ENCODE results near the gene BTNL2.

The BTNL2 gene

GRCh38 chr6:32413427-32414047 is 6.6 kb upstream of the BTNL2 start:
- peak; percentile 83 for DNase-seq (ENCODE audit: low read depth, low spot score)

- DNase-seq (ENCODE audit: low read depth, low spot score) = no peak
These were observed 4.8 kb upstream of the BTNL2 start for GRCh38 chr6:32411566-32412327.

GRCh38 chr6:32410906-32411305 is 3.9 kb upstream of the BTNL2 start:
- no peak for DNase-seq (ENCODE audit: low read depth, low spot score)

DNA sequence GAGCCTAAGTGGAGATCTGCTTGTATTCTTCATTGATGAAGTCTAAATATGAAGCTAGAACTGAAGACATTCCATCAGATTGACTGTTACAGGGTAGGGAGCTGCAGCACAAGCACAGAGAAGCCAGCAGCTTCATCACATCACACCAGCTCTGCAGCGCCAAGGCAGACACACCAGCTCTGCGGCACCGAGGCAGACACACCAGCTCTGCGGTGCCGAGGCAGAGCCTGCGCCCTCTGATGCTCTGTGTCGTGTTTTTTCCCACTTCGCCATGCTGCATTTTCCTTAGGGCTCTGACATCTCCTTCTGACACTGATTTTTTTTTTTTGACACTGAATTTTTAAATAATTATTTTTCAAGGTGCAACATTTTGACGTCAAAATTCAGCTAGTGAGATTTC is 784 bp downstream of the BTNL2 start:
- DNase-seq (ENCODE audit: low read depth, low spot score) = no peak

- no peak for DNase-seq (ENCODE audit: low read depth, low spot score)
These were observed 1.3 kb downstream of the BTNL2 start for GRCh38 chr6:32405656-32406055.

DNA sequence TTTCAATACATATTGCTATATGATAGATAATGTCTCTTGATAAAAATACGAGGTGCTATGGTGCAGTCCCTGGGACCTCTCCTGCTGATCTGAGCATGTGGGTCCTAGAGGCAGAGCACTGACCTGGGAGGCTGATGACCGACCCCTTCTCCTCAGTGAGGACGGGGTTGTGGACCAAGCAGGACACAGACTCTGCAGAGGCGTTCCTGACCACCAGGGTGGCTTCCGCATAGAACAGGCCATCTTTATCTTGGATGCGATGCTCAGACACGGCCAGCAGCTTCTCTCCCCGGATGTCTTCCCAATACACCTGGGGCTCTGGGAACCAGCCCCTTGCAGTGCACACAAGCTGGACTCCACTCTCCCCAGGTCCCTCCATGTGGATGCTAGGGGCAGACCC is 4.2 kb downstream of the BTNL2 start:
- DNase-seq (ENCODE audit: low read depth, low spot score) = no peak

DNA sequence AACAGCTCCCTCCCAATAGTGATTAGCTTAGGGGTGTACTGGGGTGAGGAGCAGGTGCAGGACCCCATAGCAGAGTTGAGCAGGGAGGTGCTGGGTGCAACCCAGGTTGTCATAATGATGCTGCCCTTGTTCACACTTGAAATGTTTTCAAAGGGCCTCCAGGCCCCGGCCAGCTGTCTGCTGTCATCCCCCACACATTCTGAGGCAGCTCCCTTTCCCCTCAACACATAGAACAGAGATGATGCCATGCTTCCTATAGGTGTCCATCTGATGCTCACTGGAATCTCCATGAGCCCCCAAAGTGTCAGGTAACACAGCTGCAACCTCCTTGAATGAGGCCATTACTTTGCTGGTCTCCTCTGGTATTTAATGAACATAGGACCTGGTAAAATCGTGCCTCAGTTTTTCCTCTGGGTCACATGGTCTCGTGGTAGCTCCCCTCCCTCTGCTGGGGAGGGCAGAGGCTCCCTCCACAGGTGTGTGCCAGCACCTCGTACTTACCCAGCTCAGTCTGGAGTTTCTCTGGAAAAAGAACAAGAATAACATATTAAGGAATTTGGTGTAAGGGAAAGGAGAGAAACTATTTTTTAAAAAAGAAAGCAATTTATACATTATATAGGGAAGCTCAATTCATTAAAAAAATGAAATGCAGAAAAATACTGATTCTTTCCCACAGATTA is 5.6 kb downstream of the BTNL2 start:
- no peak for DNase-seq (ENCODE audit: low read depth, low spot score)

- no peak for DNase-seq (ENCODE audit: low read depth, low spot score)
These were observed 9.6 kb downstream of the BTNL2 start for GRCh38 chr6:32397252-32397920.

DNA sequence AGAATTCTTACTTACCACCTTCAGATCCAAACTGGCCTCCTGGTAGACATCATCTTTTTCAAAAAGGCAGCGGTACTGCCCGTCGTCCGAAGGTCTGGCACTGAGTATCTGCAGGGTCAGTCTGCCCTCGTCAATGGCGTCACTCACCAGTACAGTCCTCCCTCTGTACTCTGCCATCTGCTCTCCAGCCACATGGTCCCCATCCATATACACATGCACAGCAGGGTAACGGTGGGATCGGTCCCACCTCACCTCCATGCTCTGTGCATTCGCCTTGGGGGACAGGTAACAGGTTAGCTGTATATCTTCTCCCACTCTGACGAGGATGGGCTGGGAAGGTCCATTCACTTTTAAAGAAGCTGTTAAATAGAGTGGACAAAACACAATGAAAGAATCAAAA is 11.0 kb downstream of the BTNL2 start:
- no peak for DNase-seq (ENCODE audit: low read depth, low spot score)

DNA sequence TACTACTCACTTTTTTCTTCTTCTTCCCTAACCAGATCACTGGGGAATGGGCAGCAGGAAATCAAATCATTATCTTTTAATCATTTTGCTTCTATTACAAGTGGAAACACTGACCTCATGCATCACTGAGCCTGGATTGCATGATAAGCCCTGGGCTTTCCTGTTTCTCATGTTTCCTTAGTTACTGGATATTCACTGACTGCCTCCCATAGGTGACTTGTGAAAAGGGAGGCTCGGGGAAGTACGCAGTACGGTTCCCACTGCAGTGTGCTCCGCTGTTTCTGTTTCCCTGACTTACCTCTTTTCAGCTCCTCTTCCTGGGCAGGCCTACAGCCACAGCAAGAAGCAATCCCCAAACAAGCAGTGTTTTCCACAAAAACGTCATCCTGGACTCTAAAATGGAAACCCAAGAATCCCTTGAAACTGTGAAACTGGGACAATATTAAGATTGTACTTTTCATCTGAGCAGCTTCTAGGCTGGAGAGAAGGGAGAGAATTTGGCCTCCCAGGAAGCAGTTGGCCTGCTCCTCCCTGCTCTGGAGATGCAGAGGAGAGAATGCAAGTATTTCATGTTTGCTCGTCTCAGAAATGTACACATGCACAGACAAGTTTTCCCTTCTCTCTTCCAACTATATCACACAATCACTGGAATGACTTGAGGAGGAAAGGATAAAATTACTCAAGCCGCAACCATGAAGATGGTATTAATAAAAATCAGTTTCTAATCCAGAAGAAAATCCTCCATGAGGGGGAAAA is 13.1 kb downstream of the BTNL2 start:
- no peak for DNase-seq (ENCODE audit: low read depth, low spot score)

DNA sequence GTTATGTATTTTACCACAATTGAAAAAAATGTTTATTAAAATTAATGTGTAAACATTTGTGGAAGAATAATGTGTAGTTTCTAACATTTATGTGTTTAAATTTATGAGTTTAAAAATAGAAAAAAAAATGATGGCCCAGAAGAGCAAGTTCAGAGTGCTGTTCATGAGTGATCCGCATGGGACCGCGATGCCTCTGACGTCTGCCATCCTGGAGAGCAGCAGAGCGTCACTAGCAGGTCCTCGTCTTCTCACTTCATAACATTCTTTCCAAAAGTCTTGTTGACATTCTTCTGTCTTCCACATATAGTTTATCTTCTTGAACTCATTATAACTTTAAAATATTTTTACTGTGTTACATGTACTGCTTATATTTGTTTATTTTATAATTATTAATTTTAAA is 15.5 kb downstream of the BTNL2 start:
- no peak for DNase-seq (ENCODE audit: low read depth, low spot score)

GRCh38 chr6:32387589-32388340 is 19.2 kb downstream of the BTNL2 start:
- no peak for DNase-seq (ENCODE audit: low read depth, low spot score)

GRCh38 chr6:32386040-32386439 is 20.9 kb downstream of the BTNL2 start:
- DNase-seq (ENCODE audit: low read depth, low spot score) = no peak

DNA sequence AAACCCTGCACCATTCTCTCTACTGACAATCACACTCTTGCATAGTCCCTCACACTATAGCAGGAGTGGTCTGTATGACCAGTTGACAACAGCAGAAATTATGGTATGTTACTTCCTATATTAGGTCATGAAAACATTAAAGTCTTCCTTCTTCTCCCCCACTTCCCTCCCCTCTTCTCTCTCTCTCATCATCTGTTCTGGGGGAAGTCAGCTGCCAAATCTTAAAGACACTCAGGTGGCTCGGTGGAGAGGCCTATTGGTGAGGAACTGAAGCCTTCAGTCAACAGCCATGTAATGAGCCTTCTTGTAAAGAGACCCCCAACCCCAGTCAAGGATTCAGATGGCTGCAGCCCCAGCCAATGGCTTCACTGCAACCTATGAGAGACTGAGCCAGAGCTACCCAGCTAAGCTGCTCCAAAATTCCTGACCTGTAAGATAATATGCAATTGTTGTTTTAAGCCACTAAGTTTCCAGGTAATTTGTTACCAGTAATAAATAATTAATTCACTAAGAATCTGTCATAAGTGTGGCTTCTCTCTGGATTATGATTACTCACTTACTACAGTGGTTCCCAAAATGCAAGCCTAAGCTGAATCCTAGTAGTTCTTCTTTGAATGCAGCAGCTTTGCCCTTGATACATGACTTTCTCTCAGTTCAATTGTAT is 24.1 kb downstream of the BTNL2 start:
- DNase-seq (ENCODE audit: low read depth, low spot score) = no peak

DNA sequence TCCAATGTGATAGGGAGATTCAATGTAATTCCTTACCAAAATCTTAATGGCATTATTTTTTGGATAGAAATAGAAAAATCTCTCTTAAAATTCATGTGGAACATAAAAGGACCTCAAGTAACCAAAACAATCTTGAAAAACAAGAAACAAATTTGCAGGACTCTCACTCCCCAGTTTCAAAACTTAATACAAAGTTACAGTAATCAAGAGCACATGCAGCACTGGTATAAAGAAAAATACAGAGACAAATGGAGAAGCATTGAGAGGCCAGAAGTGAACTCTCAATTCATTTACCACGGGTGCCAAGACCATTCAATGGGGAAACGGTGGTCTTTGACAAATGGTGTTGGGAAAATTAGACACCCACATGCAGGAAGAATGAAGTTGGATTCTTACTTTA is 27.4 kb downstream of the BTNL2 start:
- DNase-seq (ENCODE audit: low read depth, low spot score) = no peak

DNA sequence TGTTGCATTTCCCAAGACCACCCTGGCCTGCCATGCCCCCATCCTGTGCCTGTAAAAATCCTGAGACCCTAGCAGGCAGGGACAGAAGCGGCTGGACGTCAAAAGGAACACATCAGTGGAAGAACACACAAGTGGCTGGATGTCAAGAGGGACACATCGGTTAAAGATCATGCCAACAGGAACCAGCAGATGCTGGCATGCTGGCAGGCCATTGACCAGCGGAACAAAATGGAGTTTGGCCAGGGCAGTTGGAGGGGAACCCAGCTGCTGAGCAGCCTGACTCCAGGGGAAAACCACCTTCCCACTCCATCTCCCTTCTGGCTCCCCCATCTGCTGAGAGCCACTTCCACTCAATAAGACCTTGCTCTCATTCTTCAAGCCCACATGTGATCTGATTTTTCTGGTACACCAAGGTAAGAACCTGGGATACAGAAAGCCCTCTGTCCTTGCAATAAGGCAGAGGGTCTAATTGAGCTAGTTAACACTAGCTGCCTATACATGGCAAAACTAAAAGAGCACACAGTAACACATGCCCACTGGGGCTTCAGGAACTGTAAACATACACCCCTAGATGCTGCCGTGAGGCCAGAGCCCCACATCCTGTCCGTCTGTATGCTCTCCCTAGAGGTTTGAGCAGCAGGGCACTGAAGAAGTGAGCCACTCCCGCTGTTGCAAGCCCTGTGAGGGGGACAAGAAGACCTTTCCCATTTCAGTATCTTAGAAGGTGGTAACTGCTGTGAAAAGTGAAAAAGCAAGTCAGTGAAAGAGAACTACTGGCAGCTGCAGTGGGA is 31.0 kb downstream of the BTNL2 start:
- no peak for DNase-seq (ENCODE audit: low read depth, low spot score)

- no peak for DNase-seq (ENCODE audit: low read depth, low spot score)
These were observed 35.2 kb downstream of the BTNL2 start, which contains the start of gene TSBP1 for GRCh38 chr6:32371803-32372202. TSBP1 (minus strand) TSS chr6:32371903; CDS start chr6:32371706, 197 bp downstream.

GRCh38 chr6:32371229-32371628 is 35.8 kb downstream of the BTNL2 start:
- DNase-seq (ENCODE audit: low read depth, low spot score) = no peak

DNA sequence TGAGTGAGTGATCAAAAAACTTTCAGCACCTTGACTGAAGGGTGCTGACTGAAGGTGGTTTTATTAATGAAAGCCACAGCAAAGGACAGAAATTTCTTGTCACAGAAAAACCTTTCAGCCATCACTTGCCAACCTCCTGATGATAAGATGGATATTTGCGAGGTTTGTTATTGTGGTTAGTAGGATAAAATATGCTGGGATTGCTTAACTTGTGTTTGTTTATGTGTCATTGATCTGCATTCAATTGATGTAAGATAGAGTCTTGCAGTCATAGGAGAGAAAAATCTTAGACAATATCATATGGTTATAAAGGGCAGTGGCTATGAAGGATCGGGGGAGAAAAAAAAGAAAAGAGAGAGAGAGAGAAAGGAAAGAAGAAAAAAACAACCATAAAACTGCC is 36.5 kb downstream of the BTNL2 start:
- DNase-seq (ENCODE audit: low read depth, low spot score) = no peak

Measured in astrocyte of the hippocampus (primary cell).